Panc1 (cell line): ENCODE measurements around the gene FKBP10. TPM values are rescaled to one million over a fixed set of nuclear protein-coding genes. Genes with fewer than 3 reads are reported as not detected.

ENCODE experiments used
- ATAC-seq: fragments of 200-7000 bp; cut with Tn5 transposase; 2 replicates; pipeline ENCODE4 v1.9.1; 2020; ENCODE audit warnings: mild to moderate bottlenecking, moderate library complexity
- BruUV-seq: library from RNA; stranded (reverse); fragments of 400-500 nt; replicated peaks from 2 replicates; lab custom pipeline; 2021; lab: Mats Ljungman, UMichigan
- CTCF ChIA-PET: fragments of 300-600 bp; sonication (Branson Sonifier 250); formaldehyde crosslinking; loops from one replicate; lab custom pipeline; 2022; ENCODE audit warnings: antibody characterized with exemption; lab: Charles Lee
- POLR2A ChIA-PET: fragments of 300-600 bp; sonication (Branson Sonifier 250); formaldehyde crosslinking; loops from one replicate; lab custom pipeline; 2022; ENCODE audit warnings: antibody characterized with exemption; lab: Charles Lee
- DNase-seq: peaks from one replicate; pipeline ENCODE4 v3.0.0-alpha.2; 2010; ENCODE audit warnings: low read depth, low spot score
- H3K27ac ChIP-seq: 2 replicates; pipeline ENCODE4 v1.5.1; 2011; ENCODE audit warnings: mild to moderate bottlenecking, low read length, inconsistent platforms
- H3K27me3 ChIP-seq: fragments of 200-500 bp; sonication (Bioruptor generic); 2 replicates; pipeline ENCODE4 v1.6.0; 2014; ENCODE audit warnings: low read length, inconsistent platforms; ENCODE audit not compliant: control insufficient read depth, insufficient read depth
- H3K36me3 ChIP-seq: fragments of 200-500 bp; sonication (Bioruptor generic); 2 replicates; pipeline ENCODE4 v1.5.1; 2014; ENCODE audit warnings: inconsistent platforms, mild to moderate bottlenecking, low read length, moderate library complexity; ENCODE audit not compliant: control insufficient read depth, insufficient read depth
- H3K4me1 ChIP-seq: 2 replicates; pipeline ENCODE4 v1.5.1; 2011; ENCODE audit warnings: inconsistent platforms, mild to moderate bottlenecking, low read length, moderate library complexity; ENCODE audit not compliant: control insufficient read depth, insufficient read depth
- H3K4me3 ChIP-seq, 2 experiments: 2 replicates each; pipeline ENCODE4 v1.5.1; 2011 to 2012; ENCODE audit warnings: low read depth in 2 of 2, low read length in 2 of 2, mild to moderate bottlenecking in 2 of 2, inconsistent platforms in 1 of 2, moderate library complexity in 1 of 2
- H3K9me3 ChIP-seq: fragments of 200-500 bp; sonication (Bioruptor generic); 2 replicates; pipeline ENCODE4 v1.5.1; 2014; ENCODE audit warnings: low read depth, mild to moderate bottlenecking, inconsistent platforms, low read length, moderate library complexity; ENCODE audit not compliant: control insufficient read depth, insufficient read depth
- POLR2AphosphoS5 ChIP-seq: IDR thresholded peaks from 2 replicates; pipeline ENCODE4 v1.6.1; 2012; ENCODE audit warnings: mild to moderate bottlenecking, low read depth, low read length, moderate library complexity
- SIN3A ChIP-seq: IDR thresholded peaks from 2 replicates; pipeline ENCODE4 v1.6.1; 2012; ENCODE audit warnings: low read depth, mild to moderate bottlenecking, low read length, moderate library complexity, borderline replicate concordance; ENCODE audit not compliant: insufficient read depth
- TCF7L2 ChIP-seq: IDR thresholded peaks from 2 replicates; pipeline ENCODE4 v1.6.1; 2011; ENCODE audit warnings: mild to moderate bottlenecking, low read depth, low read length, inconsistent platforms
- in situ Hi-C: cut with HindIII; loops from 2 replicates; pipeline ENCODE4 v1.10.0; 2016; ENCODE audit warnings: low sequenced_read_pairs, low pct_unique_long_range_greater_than_20kb
- intact Hi-C: fragments of 100-400 bp; cut with micrococcal nuclease; formaldehyde crosslinking; loops from one replicate; pipeline ENCODE4 v1.10.0; 2022; ENCODE audit not compliant: unreplicated experiment
- total RNA-seq: library from RNA; stranded (reverse); gene quantifications from one replicate; pipeline ENCODE4 v1.2.1, GENCODE V29; 2021; ENCODE audit not compliant: unreplicated experiment
- TF ChIP-seq, protein P1 (sequence below): fragments of 450-650 bp; IDR thresholded peaks from 2 replicates; pipeline ENCODE4 v1.5.1; 2017; ENCODE audit warnings: mild to moderate bottlenecking
- TF ChIP-seq, protein P2 (sequence below), 2 experiments: IDR thresholded peaks; 2 replicates each; pipeline ENCODE4 v1.6.1; 2011 to 2012; ENCODE audit warnings: low read depth in 2 of 2, control low read depth in 1 of 2, low read length in 1 of 2, mild to moderate bottlenecking in 1 of 2, moderate library complexity in 1 of 2; ENCODE audit not compliant: insufficient read depth in 1 of 2

FKBP10 gene
- total RNA-seq, 1 experiment from 2014 or later, result 190 TPM

DNA sequence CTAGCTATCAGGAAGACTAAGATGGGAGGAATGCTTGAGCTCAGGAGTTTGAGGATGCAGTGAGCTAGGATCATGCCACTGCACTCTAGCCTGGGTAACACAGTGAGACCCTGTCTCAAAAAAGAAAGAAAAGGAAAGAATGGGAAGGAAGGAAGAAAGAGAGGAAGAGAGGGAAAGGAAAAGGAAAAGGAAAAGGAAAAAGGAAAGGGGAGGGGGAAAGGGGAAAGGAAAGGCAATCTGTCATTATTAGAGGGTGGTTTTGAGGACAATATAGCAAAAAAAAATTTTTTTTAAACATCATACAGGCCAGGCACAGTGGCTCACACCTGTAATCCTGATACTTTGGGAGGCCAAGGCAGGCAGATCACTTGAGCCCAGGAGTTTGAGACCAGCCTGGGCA lies 46.7 kb upstream of the FKBP10 start:
- no peak overlapping the region for H3K4me3 ChIP-seq
- POLR2A ChIA-PET, result no interaction called here
- DNase-seq, result no peak
- intact Hi-C loops, result no loop called here
- peaks cover 16% of the 10 kb centered on the region for H3K36me3 ChIP-seq
- no peaks in the 10 kb centered on the region for H3K27me3 ChIP-seq
- BruUV-seq, result no TSS peak
- H3K9me3 ChIP-seq, result no peaks in the 10 kb centered on the region
- ATAC-seq, result no peak
- TF ChIP-seq, protein P1, sequence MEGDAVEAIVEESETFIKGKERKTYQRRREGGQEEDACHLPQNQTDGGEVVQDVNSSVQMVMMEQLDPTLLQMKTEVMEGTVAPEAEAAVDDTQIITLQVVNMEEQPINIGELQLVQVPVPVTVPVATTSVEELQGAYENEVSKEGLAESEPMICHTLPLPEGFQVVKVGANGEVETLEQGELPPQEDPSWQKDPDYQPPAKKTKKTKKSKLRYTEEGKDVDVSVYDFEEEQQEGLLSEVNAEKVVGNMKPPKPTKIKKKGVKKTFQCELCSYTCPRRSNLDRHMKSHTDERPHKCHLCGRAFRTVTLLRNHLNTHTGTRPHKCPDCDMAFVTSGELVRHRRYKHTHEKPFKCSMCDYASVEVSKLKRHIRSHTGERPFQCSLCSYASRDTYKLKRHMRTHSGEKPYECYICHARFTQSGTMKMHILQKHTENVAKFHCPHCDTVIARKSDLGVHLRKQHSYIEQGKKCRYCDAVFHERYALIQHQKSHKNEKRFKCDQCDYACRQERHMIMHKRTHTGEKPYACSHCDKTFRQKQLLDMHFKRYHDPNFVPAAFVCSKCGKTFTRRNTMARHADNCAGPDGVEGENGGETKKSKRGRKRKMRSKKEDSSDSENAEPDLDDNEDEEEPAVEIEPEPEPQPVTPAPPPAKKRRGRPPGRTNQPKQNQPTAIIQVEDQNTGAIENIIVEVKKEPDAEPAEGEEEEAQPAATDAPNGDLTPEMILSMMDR, result no peak
- TF ChIP-seq, protein P2, sequence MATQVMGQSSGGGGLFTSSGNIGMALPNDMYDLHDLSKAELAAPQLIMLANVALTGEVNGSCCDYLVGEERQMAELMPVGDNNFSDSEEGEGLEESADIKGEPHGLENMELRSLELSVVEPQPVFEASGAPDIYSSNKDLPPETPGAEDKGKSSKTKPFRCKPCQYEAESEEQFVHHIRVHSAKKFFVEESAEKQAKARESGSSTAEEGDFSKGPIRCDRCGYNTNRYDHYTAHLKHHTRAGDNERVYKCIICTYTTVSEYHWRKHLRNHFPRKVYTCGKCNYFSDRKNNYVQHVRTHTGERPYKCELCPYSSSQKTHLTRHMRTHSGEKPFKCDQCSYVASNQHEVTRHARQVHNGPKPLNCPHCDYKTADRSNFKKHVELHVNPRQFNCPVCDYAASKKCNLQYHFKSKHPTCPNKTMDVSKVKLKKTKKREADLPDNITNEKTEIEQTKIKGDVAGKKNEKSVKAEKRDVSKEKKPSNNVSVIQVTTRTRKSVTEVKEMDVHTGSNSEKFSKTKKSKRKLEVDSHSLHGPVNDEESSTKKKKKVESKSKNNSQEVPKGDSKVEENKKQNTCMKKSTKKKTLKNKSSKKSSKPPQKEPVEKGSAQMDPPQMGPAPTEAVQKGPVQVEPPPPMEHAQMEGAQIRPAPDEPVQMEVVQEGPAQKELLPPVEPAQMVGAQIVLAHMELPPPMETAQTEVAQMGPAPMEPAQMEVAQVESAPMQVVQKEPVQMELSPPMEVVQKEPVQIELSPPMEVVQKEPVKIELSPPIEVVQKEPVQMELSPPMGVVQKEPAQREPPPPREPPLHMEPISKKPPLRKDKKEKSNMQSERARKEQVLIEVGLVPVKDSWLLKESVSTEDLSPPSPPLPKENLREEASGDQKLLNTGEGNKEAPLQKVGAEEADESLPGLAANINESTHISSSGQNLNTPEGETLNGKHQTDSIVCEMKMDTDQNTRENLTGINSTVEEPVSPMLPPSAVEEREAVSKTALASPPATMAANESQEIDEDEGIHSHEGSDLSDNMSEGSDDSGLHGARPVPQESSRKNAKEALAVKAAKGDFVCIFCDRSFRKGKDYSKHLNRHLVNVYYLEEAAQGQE (IDR thresholded peaks at IDR 0.05; ENCODE audit: insufficient read depth in 1 of 2, low read depth in 2 of 2, low read length in 1 of 2), result no peak
- no peak for TF ChIP-seq POLR2AphosphoS5
- no peak for TF ChIP-seq TCF7L2
- TF ChIP-seq SIN3A, result no peak
- no peaks in the 10 kb centered on the region for H3K4me1 ChIP-seq
- no peak overlapping the region for H3K27ac ChIP-seq
- in situ Hi-C loops, result no loop called here
- CTCF ChIA-PET, result no interaction called here

DNA sequence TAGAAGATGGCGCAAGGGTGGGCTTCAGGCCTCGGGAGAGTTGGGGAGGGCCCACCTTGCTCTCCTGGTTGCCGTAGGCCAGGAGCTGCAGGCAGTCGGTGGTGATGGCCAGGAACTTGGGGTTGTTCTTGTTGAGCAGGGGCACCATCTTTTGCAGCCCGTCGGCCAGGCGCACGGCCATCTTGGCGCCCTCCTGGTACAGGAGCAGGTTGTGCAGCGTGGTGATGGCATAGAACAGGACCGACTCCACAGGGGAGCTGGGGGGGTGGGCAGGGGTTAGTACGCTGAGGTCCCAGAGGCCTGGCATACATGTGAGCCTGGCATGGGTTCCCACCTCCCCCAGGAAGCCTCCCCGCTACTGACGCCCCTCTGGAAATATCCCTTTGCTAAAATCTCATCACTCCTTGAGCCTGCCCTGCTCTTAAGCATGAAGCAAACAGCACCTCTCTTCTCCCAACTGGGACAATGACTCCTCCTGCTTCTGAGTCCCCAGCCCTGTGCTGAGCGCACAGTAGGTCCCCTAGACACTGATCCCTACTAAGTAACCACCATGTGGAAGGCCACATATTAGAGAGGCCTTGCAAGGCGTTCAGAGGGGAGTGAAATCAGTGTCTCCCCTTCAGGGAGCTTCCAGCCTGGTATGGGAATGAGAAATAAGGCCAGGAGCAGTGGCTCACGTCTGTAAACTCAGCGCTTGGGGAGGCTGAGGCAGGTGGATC lies 45.3 kb upstream of the FKBP10 start:
- POLR2A ChIA-PET, result no interaction called here

More for the DNA sequence above, 45.3 kb upstream of the FKBP10 start:
- peaks cover under 1% of the 10 kb centered on the region; the same call in 1 of the 2 replicates for H3K4me1 ChIP-seq
- intact Hi-C loops, result no loop called here
- no peak overlapping the region for H3K27ac ChIP-seq
- ATAC-seq (no peak), DNase-seq (no peak)
- no TSS peak for BruUV-seq
- no peak overlapping the region for H3K4me3 ChIP-seq
- peaks cover 16% of the 10 kb centered on the region for H3K36me3 ChIP-seq
- TF ChIP-seq, protein P2 (IDR thresholded peaks at IDR 0.05; ENCODE audit: insufficient read depth in 1 of 2, low read depth in 2 of 2, low read length in 1 of 2), result no peak
- no peak for TF ChIP-seq TCF7L2
- no peak for TF ChIP-seq POLR2AphosphoS5
- no peak for TF ChIP-seq SIN3A
- TF ChIP-seq, protein P1, result no peak
- CTCF ChIA-PET, result no interaction called here
- H3K27me3 ChIP-seq, result no peaks in the 10 kb centered on the region
- no peaks in the 10 kb centered on the region for H3K9me3 ChIP-seq
- in situ Hi-C loops, result no loop called here
